ENCODE data around the gene NRF1.

DNA sequence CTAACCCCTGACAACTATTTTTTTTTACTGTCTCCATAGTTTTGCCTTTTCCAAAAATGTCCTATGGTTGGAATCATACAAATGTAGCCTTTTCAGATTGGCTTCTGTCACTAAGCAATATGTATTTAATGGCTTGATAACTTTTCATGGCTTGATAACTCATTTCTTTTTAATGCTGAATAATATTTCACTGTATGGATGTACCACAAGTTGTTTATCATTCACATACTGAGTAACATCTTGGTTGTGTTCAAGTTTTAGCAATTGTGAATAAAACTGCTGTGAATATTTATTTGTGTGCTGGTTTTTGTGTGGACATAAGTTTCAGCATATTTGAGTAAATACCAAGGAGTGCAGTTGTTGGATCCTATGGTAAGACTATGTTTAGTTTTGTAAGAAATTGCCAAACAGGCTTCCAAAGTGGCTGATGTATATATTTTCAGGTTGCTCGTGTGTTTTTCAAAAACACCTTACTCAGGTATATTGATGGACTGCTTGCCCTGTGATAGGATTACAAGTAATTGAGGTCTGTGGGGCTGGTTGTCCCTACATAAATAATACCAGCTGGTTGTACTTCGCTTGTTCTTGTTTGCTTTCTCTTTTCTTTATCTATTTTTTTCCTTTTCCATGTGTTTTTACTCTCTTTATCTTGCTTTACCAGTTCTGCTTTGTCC is 23.0 kb downstream of the NRF1 start:
- TF ChIP-seq, protein P1, sequence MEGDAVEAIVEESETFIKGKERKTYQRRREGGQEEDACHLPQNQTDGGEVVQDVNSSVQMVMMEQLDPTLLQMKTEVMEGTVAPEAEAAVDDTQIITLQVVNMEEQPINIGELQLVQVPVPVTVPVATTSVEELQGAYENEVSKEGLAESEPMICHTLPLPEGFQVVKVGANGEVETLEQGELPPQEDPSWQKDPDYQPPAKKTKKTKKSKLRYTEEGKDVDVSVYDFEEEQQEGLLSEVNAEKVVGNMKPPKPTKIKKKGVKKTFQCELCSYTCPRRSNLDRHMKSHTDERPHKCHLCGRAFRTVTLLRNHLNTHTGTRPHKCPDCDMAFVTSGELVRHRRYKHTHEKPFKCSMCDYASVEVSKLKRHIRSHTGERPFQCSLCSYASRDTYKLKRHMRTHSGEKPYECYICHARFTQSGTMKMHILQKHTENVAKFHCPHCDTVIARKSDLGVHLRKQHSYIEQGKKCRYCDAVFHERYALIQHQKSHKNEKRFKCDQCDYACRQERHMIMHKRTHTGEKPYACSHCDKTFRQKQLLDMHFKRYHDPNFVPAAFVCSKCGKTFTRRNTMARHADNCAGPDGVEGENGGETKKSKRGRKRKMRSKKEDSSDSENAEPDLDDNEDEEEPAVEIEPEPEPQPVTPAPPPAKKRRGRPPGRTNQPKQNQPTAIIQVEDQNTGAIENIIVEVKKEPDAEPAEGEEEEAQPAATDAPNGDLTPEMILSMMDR (IDR thresholded peaks at IDR 0.05 in 8 of 11, conservative IDR thresholded peaks at IDR 0.05 in 3 of 11) = no peak
- TF ChIP-seq POLR2A (IDR thresholded peaks at IDR 0.05) (no peak), POLR2AphosphoS5 (IDR thresholded peaks at IDR 0.05) (no peak)
